ENCODE data around the gene GLMN.
"Not testable (repeated sequence)": the region's sequence is repeated elsewhere in the genome, so short reads cannot be mapped to it uniquely, and the experiment has no call there.

GLMN gene

DNA sequence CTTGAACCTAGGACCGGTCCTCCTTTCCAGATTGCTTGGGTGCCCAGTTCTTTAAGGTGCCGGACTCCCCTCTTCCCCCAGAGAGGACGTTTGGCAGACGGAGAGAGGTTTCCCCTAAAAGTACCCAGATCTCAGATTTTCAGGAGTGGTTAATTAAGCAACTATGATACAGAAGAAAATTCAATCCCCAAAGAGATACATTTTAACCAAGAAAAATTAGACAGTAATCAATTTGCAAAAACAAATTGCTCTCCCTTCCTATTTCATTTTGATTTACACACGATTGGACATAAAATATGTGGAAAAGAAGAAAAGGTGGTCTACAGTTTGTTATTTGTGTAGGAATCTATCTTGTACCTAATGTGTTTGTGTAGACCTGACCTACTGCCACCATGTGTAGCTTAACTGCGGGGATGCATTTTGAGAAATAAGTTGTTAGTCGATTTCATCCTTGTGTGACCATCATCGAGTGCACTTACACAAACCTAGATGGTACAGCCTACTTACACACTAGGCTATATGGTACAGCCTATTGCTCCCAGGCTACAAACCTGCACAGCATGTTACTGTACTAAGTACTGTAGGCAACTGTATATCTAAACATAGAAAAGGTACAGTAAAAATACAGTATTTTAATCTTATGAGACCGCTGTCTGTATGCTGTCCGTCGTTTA lies 827 bp upstream of the GLMN start:
- DNase-seq, result peak; percentile 22

DNA sequence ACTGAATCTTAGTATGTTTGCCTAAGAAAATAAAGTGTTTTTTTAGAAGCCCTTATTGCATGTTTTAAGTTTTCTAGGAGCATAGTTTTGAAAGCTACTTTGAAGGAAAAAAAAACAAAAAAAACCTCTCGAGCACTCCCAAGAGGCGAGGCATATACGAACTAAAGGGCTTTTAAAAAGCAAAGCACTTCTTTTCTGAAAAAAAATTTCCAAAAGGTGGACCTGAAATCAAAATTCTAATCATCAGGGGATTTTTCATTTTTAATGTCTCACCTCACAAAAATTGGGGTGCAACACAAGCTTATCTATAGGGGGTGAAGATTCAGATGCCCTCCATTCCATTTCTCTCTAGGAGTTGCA lies 594 bp downstream of the GLMN start:
- DNase-seq, result no peak

DNA sequence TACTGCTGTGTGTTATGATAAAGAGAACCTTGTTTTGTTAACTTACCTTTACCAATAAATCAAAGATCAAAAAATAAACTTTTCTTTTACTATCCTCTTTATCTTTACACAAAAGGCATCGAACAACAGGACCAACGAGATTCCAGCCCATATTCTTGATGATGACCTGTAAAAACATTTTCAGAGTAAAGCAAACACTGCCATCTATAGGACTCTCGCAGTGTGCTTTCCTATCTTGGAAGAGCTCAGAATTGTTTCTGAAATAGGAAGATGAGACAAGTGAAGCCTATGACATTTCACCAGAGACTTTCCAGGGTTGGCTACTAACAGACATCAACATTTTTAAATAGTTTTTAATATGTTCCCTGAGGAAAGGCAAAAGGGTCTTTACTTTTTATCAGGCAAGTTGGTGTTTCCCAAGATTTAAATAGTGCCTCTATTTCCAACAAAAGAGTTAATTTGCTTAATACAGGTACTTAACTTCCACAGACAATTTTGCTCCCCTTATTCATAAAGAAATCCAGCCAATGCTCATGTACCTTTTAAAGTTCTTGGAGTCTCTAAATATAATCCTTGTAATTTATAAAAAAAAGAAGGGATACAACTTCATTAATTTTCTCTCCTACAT lies 7.3 kb downstream of the GLMN start:
- peak; percentile 82 for DNase-seq

DNA sequence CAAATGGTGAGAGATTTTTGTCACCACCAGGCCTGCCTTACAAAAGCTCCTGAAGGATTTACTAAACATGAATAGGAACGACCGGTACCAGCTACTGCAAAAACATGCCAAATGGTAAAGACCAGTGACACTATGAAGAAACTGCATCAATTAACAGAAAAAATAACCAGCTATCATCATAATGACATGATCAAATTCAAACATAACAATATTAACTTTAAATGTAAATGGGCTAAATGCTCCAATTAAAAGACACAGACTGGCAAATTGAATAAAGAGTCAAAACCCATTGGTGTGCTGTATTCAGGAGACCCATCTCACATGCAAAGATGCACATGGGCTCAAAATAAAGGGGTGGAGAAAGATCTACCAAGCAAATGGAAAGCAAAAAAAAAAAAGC lies 17.4 kb downstream of the GLMN start:
- DNase-seq, result not testable (repeated sequence)

DNA sequence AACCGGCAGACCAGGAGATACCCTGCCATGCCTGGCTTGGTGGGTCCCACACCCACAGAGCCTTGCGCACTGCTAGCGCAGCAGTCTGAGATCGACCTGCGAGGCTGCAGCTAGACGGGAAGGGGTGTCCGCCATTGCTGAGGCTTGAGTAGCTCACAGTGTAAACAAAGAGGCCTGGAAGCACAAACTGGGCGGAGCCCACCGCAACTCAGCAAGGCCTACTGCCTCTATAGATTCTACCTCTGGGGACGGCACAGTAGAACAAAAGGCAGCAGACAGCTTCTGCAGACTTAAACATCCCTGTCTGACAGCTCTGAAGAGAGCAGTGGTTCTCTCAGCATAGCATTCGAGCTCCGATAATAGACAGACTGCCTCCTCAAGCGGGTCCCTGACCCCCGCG lies 19.0 kb downstream of the GLMN start:
- not testable (repeated sequence) for DNase-seq

- DNase-seq, result no peak
Measured at GRCh38 chr1:92277105-92277723, 21.6 kb downstream of the GLMN start.

- DNase-seq, result no peak
Measured at GRCh38 chr1:92276082-92276481, 22.7 kb downstream of the GLMN start.

GRCh38 chr1:92274939-92275338 lies 23.8 kb downstream of the GLMN start:
- no peak for DNase-seq

- DNase-seq, result no peak
Measured at GRCh38 chr1:92273039-92273438, 25.7 kb downstream of the GLMN start.

- no peak for DNase-seq
Measured at GRCh38 chr1:92262516-92262915, 36.3 kb downstream of the GLMN start.

GRCh38 chr1:92259350-92259749 lies 39.4 kb downstream of the GLMN start:
- no peak for DNase-seq

DNA sequence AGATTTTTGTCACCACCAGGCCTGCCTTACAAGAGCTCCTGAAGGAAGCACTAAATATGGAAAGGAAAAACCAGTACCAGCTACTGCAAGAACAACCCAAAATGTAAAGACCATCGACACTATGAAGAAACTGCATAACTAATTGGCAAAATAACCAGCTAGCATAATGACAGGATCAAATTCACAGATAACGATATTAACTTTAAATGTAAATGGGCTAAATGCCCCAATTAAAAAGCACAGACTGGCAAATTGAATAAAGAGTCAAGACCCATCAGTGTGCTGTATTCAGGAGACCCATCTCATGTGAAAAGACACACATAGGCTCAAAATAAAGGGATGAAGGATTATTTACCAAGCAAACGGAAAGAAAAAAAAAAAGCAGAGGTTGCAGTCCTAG lies 44.1 kb downstream of the GLMN start:
- DNase-seq, result not testable (repeated sequence)

DNA sequence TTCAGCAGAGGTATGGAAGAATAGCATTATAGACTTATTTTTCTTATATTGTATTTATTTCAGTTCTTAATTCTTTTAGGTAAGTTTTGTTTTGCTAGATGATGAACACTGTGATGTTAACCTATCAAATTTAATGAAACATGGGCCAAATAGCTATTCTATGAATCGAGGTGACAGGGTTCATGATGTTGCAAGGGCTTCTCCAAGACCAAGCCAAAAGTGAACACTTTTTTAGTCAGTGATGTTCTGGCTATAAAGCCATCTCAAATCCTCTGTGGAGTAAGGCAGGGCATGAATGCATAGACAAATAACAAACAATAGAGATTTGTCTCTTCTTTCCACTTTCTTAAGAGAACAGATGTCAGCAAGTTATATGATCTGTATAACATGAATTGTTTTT lies 54.4 kb downstream of the GLMN start:
- no peak for DNase-seq

- no peak for DNase-seq
Measured at GRCh38 chr1:92240034-92240433, 58.8 kb downstream of the GLMN start.

DNA sequence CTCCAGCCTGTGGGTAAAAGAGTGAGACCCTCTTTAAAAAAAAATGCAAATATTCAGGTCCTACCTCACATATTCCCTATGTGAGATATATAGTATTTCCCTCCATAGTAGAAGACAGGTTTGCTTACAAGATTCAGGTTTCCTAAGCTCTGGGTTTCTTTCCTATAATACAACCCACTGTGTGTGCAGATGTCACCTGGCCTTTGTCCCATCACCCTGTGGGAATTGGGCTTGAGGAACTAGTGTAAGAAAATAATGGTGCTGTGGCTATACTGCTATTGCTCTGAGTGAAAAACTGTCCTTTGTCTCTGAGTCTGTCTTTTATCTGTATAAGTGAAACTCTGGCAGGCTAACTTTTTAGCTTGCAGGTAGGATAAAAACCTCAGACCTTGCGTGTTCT lies 68.1 kb downstream of the GLMN start:
- DNase-seq, result no peak

DNA sequence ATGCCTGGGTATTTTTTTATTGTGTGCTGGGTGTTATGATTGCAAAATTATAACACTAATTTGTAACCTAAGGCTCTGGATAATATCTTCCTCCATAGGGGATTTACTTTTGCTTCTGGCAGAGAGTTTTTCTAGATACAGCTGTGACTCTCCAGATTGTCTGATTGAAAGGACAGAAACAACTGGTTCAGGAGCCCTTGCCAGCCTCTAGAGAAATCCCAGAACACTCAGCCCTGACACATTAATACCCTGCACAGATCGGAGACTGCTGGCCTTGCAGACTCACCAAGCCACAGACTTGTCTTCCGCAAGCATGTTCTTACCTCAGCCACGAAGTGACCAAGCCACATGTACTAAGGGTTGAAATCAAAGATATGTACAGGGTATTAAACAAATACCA lies 70.4 kb downstream of the GLMN start:
- no peak for DNase-seq

DNA sequence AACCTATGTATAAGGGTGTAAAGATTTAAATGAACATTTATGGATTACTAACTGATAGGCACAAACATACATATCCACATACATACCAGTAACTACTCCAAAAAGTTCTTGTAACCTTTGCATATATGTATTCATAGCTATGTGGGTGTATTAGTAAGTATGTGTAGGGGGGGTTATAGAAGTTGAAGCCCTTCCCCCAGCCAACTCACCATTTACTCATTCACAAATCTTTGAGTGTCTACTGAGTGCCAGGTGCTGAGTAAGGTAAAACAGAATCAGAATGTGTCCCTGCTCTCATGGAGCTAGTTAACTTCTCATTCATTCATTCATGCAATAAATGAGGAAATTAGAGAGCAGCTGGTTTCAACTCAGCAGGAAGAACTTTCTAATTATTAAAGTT lies 79.8 kb downstream of the GLMN start:
- no peak for DNase-seq

DNA sequence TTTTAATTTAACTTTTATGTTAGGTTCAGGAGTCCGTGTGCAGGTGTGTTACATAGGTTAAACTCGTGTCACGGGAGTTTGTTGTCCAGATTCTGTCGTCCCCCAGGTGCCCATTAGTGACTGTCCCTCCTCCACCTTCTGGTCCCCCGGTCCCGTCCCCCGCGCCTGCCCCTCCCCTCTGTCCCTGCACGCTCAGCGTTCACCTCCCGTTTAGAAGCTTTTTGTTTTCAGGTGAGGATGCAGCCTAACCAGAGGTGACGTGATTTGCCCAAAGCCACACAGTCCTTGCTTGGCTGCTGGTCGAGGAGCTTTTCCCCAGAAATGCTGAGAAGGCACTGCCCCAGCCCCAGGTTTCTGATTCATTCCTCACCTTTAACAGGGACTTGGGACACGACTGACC lies 80.2 kb downstream of the GLMN start:
- no peak for DNase-seq

DNA sequence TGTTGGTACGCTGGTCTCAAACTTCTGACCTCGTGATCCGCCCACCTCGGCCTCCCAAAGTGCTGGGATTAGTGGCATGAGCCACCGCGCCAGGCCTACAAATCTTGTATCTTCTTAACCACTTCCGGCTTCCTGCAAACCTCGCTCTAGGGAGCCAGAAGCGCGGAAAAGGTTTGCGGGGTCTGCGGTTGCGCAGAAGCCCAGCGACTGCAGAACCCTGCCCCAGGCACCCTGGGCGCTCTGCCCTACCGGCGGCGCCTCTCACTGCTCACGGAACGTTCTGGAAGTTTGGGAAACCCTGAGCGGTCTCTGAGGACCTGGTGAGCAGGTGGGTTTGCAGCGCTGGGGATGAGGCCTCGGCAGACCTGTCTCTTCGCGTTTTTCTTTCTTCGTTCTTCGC lies 81.1 kb downstream of the GLMN start, which contains the start of gene C1orf146:
C1orf146 (plus strand) TSS at position 195 of the 400 bp plus-strand sequence. CDS start 13,506 bp downstream, outside the sequence.
- no peak for DNase-seq

DNA sequence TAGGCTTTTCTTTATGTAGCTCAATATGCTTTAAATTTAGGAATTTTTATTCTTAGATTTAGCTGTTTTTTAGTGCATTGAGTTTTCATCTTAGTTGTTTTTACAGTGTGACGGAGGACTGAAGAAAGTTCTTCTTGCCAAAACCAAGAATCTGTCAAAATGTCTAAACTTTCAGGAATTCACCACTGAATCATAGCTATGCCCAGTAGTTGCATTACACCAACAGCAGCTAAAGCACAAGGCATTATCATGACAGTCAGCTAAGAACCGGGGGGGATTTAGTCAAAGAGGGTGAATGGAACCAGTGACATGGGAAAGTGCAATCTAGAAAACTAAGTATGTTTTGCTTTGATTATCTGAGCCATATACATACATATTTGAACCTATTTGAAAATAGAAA lies 87.6 kb downstream of the GLMN start:
- DNase-seq, result no peak

GRCh38 chr1:92210701-92211100 lies 88.1 kb downstream of the GLMN start:
- no peak for DNase-seq

DNA sequence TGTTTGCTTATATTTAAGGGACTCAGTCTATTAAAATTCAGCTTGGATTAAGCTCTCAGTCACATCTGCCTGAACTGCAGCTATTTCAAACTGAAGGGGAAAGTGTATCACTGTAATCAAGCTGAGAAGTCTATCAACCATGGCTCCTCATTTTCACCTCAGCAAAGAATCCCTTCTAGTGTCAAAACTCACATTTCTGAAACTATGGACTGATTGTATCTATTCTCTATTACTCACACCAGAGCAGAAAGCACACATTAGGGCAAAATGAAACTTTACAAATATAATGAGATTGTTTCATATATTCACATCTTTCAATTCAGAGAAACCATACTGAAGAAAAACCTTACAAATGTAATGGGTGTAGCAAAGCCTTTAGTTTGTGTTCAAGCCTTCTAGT lies 95.7 kb downstream of the GLMN start:
- DNase-seq, result no peak

DNA sequence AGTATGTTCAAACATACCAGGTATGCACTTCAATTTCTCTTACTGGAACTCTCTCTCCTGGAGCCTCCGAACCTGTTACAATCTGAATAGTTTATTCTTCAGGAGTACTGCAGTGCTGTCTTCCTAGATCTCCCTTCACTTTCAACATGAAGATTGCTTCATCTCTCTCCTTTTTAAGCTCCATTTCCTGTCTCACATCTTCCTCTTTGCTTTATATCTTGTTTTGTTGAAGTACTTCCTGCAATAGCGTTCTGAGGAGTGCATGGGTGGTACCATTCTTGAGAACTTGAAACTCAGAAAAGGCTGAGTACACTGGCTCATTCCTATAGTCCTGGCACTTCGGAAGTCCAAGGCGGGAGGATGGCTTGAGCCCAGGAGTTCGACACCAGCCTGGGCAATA lies 96.8 kb downstream of the GLMN start:
- peak; percentile 30 for DNase-seq
